Liver (tissue), 9 donors: ENCODE measurements around the gene DCAF8. TPM values are rescaled to one million over a fixed set of nuclear protein-coding genes. Genes with fewer than 3 reads are reported as not detected.
"Not testable (repeated sequence)": the region's sequence is repeated elsewhere in the genome, so short reads cannot be mapped to it uniquely, and the experiment has no call there.

Experiments used
- DNase-seq: peaks from one replicate; pipeline ENCODE4 v3.0.0-alpha.2; 2017; ENCODE audit warnings: low spot score
- H3K27ac ChIP-seq, 2 donors: one replicate each; pipeline ENCODE4 v1.7.0; 2013; ENCODE audit warnings: inconsistent platforms in 2 of 2, low read length in 2 of 2, control low read depth in 1 of 2, low read depth in 1 of 2, mild to moderate bottlenecking in 1 of 2
- H3K27me3 ChIP-seq, 4 donors: one replicate each; pipeline versions ENCODE4 v1.6.1 to v1.7.0; 2013; ENCODE audit warnings: low read length in 3 of 4, inconsistent platforms in 1 of 4, mild to moderate bottlenecking in 1 of 4, moderate library complexity in 1 of 4; ENCODE audit not compliant: control insufficient read depth in 4 of 4, insufficient read depth in 4 of 4
- H3K36me3 ChIP-seq, 4 donors: one replicate each; pipeline versions ENCODE4 v1.6.1 to v1.7.0; 2013; ENCODE audit warnings: low read length in 3 of 4, mild to moderate bottlenecking in 3 of 4, low read depth in 1 of 4, moderate library complexity in 1 of 4; ENCODE audit not compliant: control insufficient read depth in 4 of 4, insufficient read depth in 3 of 4
- H3K4me1 ChIP-seq, 4 donors: one replicate each; pipeline versions ENCODE4 v1.6.1 to v1.7.0; 2013; ENCODE audit warnings: low read length in 3 of 4, mild to moderate bottlenecking in 3 of 4, moderate library complexity in 1 of 4; ENCODE audit not compliant: control insufficient read depth in 4 of 4, insufficient read depth in 4 of 4
- H3K4me3 ChIP-seq, 3 donors: one replicate each; pipeline versions ENCODE4 v1.6.1 to v1.7.0; 2013; ENCODE audit warnings: low read length in 3 of 3, control low read depth in 1 of 3, low read depth in 1 of 3, mild to moderate bottlenecking in 1 of 3
- H3K9ac ChIP-seq, 2 donors: one replicate each; pipeline ENCODE4 v1.7.0; 2013; ENCODE audit warnings: low read length in 2 of 2, mild to moderate bottlenecking in 2 of 2, moderate library complexity in 2 of 2, control low read depth in 1 of 2, low read depth in 1 of 2
- H3K9me3 ChIP-seq, 4 donors: one replicate each; pipeline versions ENCODE4 v1.6.1 to v1.7.0; 2013; ENCODE audit warnings: low read length in 3 of 4; ENCODE audit not compliant: control insufficient read depth in 4 of 4
- EGR1 ChIP-seq, 2 donors: IDR thresholded peaks; 2 replicates each; pipeline ENCODE4 v1.6.1; 2016 to 2018; ENCODE audit warnings: antibody characterized with exemption in 2 of 2, low read depth in 2 of 2
- FOXA1 ChIP-seq: IDR thresholded peaks from 2 replicates; pipeline ENCODE4 v1.6.1; 2016; ENCODE audit warnings: antibody characterized with exemption
- FOXA2 ChIP-seq: IDR thresholded peaks from 2 replicates; pipeline ENCODE4 v1.6.1; 2016; ENCODE audit warnings: antibody characterized with exemption
- GABPA ChIP-seq, 2 donors: IDR thresholded peaks in 1 of 2; conservative IDR thresholded peaks in 1 of 2; 2 replicates each; pipeline ENCODE4 v1.6.1; 2016; ENCODE audit warnings: antibody characterized with exemption in 2 of 2, mild to moderate bottlenecking in 1 of 2, moderate library complexity in 1 of 2
- HNF4A ChIP-seq, 2 donors: conservative IDR thresholded peaks; 2 replicates each; pipeline ENCODE4 v1.6.1; 2016; ENCODE audit warnings: antibody characterized with exemption in 2 of 2, mild to moderate bottlenecking in 2 of 2
- HNF4G ChIP-seq: IDR thresholded peaks from 2 replicates; pipeline ENCODE4 v1.6.1; 2016; ENCODE audit warnings: antibody characterized with exemption
- JUND ChIP-seq, 2 donors: IDR thresholded peaks; 2 replicates each; pipeline ENCODE4 v1.6.1; 2016; ENCODE audit warnings: antibody characterized with exemption in 2 of 2
- NR2F2 ChIP-seq: IDR thresholded peaks from 2 replicates; pipeline ENCODE4 v1.6.1; 2016; ENCODE audit warnings: antibody characterized with exemption
- RXRA ChIP-seq, 2 donors: IDR thresholded peaks; 2 replicates each; pipeline ENCODE4 v1.6.1; 2017 to 2018; ENCODE audit warnings: antibody characterized with exemption in 2 of 2, mild to moderate bottlenecking in 1 of 2
- SP1 ChIP-seq: IDR thresholded peaks from 2 replicates; pipeline ENCODE4 v1.6.1; 2018; ENCODE audit warnings: antibody characterized with exemption, mild to moderate bottlenecking
- TAF1 ChIP-seq: conservative IDR thresholded peaks from 2 replicates; pipeline ENCODE4 v1.6.1; 2016; ENCODE audit warnings: antibody characterized with exemption, mild to moderate bottlenecking
- YY1 ChIP-seq: IDR thresholded peaks from 2 replicates; pipeline ENCODE4 v1.6.1; 2016; ENCODE audit warnings: antibody characterized with exemption, mild to moderate bottlenecking
- WGBS: extraction: QIAGEN DNeasy Blood & Tissue Kit; methylation state at CpG from one replicate; pipeline ENCODE4 v1.1.7; 2013; 5-methylcytosine and 5-hydroxymethylcytosine counted together
- polyA plus RNA-seq, 2 donors: library from polyadenylated mRNA; stranded (reverse) in 1 of 2; unstranded in 1 of 2; fragments of 200-250 nt in 1 of 2; fragments of >200 nt in 1 of 2; fragmentation: Nextera tagmentation in 1 of 2; extraction: Ambion mirVana in 1 of 2; gene quantifications; one replicate each; pipeline versions ENCODE4 v1.2.1 to v1.2.3, GENCODE V29; 2013 to 2015
- total RNA-seq, 2 donors: library from RNA; depleted of rRNA; stranded (reverse); fragments of >200 nt; gene quantifications; one replicate each; pipeline ENCODE4 v1.2.3, GENCODE V29; 2014
- TF ChIP-seq, protein P1 (sequence below): IDR thresholded peaks from 2 replicates; pipeline ENCODE4 v1.6.1; 2016; ENCODE audit warnings: antibody characterized with exemption, mild to moderate bottlenecking
- TF ChIP-seq, protein P2 (sequence below): IDR thresholded peaks from 2 replicates; pipeline ENCODE4 v1.6.1; 2016; ENCODE audit warnings: antibody characterized with exemption
- TF ChIP-seq, protein P3 (sequence below): fragments of 150-350 bp; IDR thresholded peaks from 2 replicates; pipeline ENCODE4 v1.5.1; 2017; ENCODE audit warnings: improper control_type of control experiment, low read depth, low read length; ENCODE audit not compliant: missing input control
- TF ChIP-seq, protein P4 (sequence below): IDR thresholded peaks from 2 replicates; pipeline ENCODE4 v1.6.1; 2016; ENCODE audit warnings: antibody characterized with exemption
- TF ChIP-seq, protein P5 (sequence below): IDR thresholded peaks from 2 replicates; pipeline ENCODE4 v1.6.1; 2016; ENCODE audit warnings: antibody characterized with exemption
- donor health status: healthy.
- donor health status: healthy.
- donor health status: healthy.
- donor health status: healthy.
- donor health status: healthy.

Gene DCAF8
- total and polyA plus RNA-seq, 4 donors, result 80.3 to 199 (median 102) TPM

DNA sequence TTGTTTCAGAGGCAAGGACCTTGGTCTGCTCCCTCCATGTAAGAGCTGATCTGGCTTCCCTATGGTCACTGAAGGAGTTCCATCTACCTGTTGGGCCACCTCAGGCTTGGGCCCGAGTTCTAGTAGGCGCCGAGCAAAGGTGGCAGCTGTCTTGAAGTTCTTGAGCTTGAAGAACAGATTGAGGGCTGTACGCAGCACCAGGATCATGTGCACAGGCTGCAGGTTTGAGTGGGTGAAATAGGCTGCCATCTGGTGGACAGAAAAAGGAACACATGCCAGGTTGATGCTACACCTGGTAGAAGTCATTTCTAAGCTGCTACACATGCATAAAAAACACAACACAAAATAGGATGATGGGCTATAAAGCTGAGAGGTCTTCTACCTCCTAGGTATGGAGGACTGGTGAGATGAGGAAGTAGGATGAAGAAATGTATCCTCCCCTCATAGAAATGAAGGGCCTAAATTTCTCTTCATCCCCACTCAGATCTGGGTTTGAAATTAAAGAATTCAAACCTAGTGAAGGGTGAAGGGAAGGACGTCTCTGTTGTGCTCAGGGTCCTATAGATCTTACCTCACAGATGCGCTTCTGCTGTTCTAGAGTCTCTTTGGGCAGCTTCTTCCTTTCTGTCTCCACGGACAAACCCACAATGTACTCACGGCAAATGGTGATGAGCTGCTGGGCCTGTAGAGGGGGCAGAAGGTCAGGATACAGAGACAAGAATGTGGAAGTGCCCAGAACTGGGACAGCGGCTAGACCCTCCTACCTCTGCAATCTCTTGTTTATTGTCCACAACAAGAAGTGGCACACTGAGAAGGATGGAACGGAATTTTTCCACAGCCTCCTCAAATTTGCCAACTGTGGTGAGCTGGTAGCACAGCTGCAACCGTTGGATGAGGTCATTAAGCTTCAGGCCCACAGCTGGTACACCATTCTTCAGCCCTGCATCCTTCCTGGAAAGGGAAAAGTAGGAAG lies 29.2 kb upstream of the DCAF8 start (continued):
- TF ChIP-seq, protein P1, sequence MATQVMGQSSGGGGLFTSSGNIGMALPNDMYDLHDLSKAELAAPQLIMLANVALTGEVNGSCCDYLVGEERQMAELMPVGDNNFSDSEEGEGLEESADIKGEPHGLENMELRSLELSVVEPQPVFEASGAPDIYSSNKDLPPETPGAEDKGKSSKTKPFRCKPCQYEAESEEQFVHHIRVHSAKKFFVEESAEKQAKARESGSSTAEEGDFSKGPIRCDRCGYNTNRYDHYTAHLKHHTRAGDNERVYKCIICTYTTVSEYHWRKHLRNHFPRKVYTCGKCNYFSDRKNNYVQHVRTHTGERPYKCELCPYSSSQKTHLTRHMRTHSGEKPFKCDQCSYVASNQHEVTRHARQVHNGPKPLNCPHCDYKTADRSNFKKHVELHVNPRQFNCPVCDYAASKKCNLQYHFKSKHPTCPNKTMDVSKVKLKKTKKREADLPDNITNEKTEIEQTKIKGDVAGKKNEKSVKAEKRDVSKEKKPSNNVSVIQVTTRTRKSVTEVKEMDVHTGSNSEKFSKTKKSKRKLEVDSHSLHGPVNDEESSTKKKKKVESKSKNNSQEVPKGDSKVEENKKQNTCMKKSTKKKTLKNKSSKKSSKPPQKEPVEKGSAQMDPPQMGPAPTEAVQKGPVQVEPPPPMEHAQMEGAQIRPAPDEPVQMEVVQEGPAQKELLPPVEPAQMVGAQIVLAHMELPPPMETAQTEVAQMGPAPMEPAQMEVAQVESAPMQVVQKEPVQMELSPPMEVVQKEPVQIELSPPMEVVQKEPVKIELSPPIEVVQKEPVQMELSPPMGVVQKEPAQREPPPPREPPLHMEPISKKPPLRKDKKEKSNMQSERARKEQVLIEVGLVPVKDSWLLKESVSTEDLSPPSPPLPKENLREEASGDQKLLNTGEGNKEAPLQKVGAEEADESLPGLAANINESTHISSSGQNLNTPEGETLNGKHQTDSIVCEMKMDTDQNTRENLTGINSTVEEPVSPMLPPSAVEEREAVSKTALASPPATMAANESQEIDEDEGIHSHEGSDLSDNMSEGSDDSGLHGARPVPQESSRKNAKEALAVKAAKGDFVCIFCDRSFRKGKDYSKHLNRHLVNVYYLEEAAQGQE, result no peak
- TF ChIP-seq, protein P2, sequence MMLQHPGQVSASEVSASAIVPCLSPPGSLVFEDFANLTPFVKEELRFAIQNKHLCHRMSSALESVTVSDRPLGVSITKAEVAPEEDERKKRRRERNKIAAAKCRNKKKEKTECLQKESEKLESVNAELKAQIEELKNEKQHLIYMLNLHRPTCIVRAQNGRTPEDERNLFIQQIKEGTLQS, result no peak

DNA sequence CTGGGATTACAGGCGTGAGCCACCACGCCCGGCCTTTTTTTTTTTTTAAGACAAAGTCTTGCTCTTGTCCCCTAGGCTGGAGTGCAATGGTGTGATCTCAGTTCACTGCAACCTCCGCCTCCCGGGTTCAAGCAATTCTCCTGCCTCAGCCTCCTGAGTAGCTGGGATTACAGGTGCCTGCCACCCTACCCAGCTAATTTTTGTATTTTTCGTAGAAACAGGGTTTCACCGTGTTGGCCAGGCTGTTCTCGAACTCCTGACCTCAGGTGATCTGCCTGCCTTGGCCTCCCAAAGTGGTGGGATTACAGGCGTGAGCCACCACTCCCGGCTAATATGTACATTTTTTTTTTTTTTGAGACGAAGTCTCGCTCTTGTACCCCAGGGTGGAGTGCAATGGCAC lies 25.4 kb upstream of the DCAF8 start:
- H3K27ac ChIP-seq, DNase-seq, H3K9me3 ChIP-seq, H3K4me3 ChIP-seq, H3K27me3 ChIP-seq, H3K9ac ChIP-seq: not testable (repeated sequence)
- Histone ChIP-seq H3K36me3 (peaks cover 9 to 39% (median 37%) of the 10 kb centered on the region in 4 donors), H3K4me1 (peaks cover 5 to 46% (median 38%) of the 10 kb centered on the region in 4 donors)
- WGBS, result 96% methylated on average over 12 of the region's 12 CpGs

DNA sequence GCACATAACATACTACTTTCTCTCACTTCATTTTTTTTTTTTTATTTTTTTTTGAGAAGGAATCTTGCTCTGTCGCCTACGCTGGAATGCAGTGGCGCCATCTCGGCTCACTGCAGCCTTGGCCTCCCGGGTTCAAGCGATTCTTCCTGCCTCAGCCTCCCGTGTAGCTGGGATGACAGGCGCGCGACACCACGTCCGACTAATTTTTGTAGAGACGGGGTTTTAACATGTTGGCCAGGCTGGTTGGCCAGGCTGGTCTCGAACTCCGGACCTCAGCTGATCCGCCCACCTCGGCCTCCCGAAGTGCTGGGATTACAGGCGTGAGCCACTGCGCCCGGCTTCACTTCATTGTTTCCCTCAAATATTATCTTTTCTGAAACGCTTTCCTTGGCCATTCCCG lies 23.2 kb upstream of the DCAF8 start:
- Histone ChIP-seq H3K9me3 (no peaks in the 10 kb centered on the region), H3K9ac (no peak overlapping the region), H3K27me3 (no peaks in the 10 kb centered on the region), H3K27ac (no peak overlapping the region), H3K4me1 (peaks cover 5 to 37% (median 35%) of the 10 kb centered on the region in 4 donors), H3K36me3 (peaks cover 8 to 38% (median 35%) of the 10 kb centered on the region in 4 donors), H3K4me3 (peak overlapping the region in 2 of 3 donors; percentile 76 to 82)
- no peak for DNase-seq
- whole genome bisulfite sequencing, result 82% methylated on average over 23 of the region's 23 CpGs
- no peak for TF ChIP-seq GABPA (IDR thresholded peaks at IDR 0.05 in 1 of 2, conservative IDR thresholded peaks at IDR 0.05 in 1 of 2)
- TF ChIP-seq, protein P2, result no peak
- TF ChIP-seq JUND (IDR thresholded peaks at IDR 0.05), result no peak
- no peak for TF ChIP-seq SP1
- TF ChIP-seq YY1, result no peak
- no peak for TF ChIP-seq NR2F2
- no peak for TF ChIP-seq HNF4G
- no peak for TF ChIP-seq EGR1 (IDR thresholded peaks at IDR 0.05; ENCODE audit: low read depth in 2 of 2)
- TF ChIP-seq TAF1, result no peak
- no peak for TF ChIP-seq FOXA2
- TF ChIP-seq, protein P1, result no peak
- TF ChIP-seq, protein P3, sequence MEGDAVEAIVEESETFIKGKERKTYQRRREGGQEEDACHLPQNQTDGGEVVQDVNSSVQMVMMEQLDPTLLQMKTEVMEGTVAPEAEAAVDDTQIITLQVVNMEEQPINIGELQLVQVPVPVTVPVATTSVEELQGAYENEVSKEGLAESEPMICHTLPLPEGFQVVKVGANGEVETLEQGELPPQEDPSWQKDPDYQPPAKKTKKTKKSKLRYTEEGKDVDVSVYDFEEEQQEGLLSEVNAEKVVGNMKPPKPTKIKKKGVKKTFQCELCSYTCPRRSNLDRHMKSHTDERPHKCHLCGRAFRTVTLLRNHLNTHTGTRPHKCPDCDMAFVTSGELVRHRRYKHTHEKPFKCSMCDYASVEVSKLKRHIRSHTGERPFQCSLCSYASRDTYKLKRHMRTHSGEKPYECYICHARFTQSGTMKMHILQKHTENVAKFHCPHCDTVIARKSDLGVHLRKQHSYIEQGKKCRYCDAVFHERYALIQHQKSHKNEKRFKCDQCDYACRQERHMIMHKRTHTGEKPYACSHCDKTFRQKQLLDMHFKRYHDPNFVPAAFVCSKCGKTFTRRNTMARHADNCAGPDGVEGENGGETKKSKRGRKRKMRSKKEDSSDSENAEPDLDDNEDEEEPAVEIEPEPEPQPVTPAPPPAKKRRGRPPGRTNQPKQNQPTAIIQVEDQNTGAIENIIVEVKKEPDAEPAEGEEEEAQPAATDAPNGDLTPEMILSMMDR, result no peak
- TF ChIP-seq, protein P4, sequence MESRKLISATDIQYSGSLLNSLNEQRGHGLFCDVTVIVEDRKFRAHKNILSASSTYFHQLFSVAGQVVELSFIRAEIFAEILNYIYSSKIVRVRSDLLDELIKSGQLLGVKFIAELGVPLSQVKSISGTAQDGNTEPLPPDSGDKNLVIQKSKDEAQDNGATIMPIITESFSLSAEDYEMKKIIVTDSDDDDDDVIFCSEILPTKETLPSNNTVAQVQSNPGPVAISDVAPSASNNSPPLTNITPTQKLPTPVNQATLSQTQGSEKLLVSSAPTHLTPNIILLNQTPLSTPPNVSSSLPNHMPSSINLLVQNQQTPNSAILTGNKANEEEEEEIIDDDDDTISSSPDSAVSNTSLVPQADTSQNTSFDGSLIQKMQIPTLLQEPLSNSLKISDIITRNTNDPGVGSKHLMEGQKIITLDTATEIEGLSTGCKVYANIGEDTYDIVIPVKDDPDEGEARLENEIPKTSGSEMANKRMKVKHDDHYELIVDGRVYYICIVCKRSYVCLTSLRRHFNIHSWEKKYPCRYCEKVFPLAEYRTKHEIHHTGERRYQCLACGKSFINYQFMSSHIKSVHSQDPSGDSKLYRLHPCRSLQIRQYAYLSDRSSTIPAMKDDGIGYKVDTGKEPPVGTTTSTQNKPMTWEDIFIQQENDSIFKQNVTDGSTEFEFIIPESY, result no peak
- TF ChIP-seq RXRA (IDR thresholded peaks at IDR 0.05), result no peak
- TF ChIP-seq, protein P5, sequence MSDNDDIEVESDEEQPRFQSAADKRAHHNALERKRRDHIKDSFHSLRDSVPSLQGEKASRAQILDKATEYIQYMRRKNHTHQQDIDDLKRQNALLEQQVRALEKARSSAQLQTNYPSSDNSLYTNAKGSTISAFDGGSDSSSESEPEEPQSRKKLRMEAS, result no peak
- TF ChIP-seq FOXA1, result no peak
- no peak for TF ChIP-seq HNF4A (conservative IDR thresholded peaks at IDR 0.05)
